GM18502 (cell line): ENCODE data around the gene MYO7B.

Source experiments
- ATAC-seq: cut with Tn5 transposase; IDR thresholded peaks from one replicate; pipeline ENCODE4 v1.9.1; 2021; ENCODE audit warnings: mild to moderate bottlenecking; ENCODE audit not compliant: unreplicated experiment, poor library complexity

Gene MYO7B

DNA sequence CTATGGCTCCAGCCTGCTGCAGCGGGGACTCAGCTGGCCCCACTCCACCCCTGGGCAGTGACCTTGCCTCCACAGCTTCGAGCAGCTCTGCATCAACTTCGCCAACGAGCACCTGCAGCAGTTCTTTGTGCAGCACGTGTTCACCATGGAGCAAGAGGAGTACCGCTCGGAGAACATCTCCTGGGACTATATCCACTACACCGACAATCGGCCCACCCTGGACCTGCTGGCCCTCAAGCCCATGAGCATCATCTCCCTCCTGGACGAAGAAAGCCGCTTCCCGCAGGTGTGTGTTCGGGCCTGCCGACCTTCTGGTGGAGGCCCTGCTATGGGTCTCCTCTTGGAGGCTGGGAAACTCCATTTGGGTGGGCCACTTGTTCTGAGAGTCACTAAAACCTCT lies 48.6 kb downstream of the MYO7B start:
- no peak for ATAC-seq

DNA sequence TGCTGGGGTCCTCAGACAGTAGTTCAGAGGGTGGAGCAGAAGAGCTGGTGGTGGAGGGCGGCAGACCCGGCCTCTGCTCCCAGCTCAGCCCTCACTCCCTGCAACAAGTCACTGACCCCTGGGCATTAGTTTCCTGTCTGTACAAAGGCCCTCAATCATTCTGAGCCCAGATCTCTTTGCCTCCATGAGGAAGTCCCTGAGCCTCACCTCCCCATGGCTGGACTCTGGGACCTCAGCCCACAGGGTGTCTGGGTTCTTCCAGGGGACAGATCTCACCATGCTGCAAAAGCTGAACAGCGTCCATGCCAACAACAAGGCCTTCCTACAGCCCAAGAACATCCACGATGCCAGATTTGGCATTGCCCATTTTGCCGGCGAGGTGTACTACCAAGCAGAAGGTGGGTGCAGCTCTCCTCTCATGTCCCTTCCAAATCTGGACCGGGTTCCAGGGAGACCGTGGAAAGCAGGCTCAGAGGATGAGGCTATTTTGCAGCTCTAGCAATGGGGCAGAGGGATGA lies 49.1 kb downstream of the MYO7B start:
- no peak for ATAC-seq

DNA sequence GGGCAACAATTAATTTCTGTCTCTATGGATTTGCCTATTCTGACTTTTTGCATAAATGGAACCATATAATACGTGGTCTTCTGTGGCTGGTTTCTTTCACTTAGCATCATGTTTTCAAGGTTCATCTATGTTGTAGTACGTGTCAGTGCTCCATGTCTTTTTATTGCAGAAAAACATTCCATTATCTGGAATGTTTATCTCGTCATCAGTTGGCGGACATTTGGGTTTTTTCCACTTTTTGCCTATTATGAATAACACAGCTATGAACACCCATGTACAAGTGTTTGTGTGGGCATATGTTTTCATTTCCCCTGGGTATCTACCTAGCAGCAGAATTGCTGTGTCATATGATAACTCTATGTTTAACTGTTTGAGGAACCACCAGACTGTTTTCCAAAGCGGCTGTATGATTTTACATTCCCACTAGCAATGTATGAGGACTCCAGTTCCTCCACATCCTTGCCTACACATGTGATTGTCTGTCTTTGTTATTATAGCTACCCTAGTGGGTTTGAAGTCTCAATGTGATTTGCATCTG lies 49.9 kb downstream of the MYO7B start:
- ATAC-seq = no peak

DNA sequence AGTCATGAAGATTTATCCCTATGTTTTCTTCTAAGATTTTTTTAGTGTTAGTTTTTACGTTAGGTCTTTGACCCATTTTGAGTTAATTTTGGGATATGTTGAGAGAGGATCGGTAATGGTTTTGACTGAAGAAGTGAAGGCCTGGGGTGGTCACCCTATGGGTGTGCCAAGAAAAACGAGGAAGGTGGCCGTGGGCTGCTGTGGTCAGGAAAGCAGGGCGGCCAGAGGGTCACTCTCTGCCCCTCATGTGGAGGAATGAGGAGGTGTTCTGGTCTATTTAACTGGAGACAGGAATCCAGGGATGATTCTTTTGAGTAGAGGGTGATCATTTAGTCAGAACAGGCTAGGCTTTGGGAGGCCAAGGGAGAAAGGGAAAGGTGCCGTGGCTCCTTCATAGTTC lies 50.7 kb downstream of the MYO7B start:
- no peak for ATAC-seq

DNA sequence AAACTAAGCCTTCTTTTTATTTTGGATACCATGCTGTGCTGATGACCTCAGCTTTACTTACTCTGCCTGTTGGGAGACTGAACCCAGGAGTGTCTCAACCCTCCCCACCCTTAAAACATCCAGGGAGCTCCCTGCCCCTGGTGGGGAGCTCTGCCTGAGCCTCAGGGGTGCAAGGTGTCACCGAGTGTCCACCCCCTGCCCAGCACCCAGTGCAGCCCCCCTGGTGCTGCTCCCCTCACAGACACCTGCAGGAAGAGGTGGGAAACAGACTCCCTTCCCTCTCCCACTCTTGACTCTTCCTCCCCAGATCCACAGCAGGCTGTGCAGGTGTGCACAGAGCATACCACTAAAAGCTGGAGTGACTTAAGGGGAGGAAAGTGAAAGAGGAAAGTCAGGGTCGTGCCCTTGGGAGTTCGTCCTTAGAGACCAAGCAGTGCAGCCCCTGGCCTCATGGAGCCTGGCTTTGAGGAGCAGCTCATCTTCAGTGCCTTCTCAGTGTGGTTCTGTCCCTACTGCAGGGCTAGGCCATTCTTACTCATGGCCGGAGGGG lies 51.3 kb downstream of the MYO7B start:
- no peak for ATAC-seq

DNA sequence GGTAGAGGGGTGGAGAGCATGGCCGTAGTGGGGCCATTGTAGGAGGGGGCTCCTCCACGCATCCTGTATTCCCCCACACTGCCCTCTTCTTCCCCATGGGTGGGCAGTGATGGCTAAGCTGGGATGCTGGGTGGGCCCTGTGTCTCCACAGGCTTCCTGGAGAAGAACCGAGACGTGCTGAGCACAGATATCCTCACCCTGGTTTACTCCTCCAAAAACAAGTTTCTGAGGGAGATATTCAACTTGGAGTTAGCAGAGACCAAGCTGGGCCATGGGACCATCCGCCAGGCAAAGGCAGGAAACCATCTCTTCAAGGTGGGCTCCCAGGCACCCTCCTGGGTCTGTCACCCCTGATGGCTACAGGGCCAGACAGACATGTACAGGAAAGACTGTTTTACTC lies 52.8 kb downstream of the MYO7B start:
- ATAC-seq = no peak

DNA sequence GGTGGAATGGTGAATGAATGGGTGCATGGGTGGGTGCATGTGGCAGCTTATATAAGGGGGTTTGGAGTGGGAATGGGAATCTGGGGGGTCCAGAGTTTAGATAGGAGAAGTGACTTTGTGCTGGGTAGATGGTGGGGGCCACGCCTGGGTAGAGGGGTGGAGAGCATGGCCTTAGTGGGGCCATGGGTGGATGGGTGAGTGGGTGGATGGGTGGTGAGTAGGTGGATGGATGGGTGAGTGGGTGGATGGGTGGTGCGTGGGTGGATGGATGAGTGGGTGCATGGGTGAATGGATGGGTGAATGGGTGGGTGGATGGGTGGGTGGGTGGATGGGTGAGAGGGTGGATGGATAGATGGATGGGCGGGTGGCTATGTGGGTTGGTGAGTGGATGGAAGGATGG lies 53.9 kb downstream of the MYO7B start:
- ATAC-seq = no peak

DNA sequence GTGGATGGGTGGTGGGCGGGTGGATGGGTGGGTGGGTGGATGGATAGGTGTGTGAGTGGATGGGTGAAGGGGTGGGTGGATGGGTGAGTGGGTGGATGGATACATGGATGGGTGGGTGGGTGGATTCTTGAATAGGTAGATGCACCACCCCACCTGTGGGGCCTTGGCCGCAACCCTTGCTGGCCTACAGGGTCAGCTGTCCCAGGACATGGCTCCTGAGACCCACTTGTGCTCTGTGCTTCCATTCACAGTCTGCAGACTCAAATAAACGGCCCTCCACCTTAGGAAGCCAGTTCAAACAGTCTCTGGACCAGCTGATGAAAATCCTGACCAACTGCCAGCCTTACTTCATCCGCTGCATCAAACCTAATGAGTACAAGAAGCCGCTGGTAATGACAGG lies 54.4 kb downstream of the MYO7B start:
- ATAC-seq = no peak

DNA sequence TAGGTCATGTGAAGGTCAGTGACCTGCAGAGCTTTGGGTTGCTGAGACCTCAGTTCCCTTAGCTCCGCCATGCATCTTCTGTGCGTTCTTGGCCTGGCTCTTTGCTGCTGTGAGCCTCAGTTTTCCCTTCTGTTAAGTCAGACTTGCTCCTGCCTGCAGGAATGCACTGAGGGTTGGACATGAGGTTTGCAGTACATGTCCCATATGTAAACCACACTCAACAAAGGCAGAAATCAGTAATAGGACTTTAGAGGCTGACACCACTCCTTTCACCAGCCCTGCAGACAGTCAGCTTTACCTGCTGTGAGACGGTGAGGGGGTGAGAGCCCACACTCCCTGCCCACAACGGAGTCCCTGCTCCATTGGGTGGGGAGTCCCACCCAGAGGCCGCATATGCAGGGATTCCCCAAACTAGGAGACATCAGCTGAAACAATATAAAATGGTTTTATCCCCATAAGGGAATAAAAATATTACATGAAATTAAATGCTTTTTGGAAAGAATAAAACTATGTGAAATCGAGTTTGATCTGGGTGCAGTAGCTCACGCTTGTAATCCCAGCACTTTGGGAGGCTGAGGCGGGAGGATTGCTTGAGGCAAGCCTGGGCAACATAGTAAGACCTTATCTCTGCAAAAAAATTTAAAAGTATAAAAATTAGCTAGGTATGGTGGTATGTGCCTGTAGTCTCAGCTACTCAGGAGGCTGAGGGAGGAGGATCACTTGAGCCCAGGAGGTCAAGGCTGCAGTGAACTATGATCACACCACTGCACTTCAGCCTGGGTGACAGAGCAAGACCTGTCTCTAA lies 55.1 kb downstream of the MYO7B start:
- ATAC-seq = no peak

DNA sequence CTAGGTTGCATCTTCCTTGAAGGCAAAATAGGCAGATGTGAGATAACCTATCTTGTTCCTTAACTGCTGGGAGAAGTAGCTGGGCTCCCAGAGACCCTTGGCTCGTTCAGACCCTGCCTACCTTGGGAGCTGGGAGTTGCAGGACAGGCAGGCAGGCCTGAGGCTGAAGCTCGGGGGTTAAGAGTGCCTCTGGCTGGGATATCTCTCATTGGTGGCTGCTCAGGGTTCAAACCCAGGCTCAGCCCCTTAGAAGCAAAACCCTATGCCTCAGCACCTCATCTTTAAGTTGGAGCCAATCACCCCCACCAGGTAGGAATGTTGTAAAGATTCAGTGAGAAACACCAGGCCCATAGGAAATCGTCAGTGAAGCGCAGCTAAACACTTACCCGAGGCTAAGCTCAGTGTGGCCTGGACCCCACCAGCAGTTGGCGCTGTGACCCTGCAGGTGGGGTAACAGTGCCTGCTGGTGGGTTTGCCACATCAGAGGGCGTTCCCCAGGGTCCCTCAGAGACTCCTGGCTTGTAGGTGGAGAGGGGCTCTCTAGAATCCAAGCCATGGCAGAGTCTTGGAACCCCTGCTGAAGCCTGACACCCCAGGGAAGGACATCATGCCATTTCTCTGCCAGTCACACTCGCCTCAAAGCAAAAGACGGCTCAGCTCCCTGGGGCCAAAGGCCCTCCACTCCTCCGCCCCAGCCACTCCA lies 55.9 kb downstream of the MYO7B start:
- peak; percentile 83 for ATAC-seq

DNA sequence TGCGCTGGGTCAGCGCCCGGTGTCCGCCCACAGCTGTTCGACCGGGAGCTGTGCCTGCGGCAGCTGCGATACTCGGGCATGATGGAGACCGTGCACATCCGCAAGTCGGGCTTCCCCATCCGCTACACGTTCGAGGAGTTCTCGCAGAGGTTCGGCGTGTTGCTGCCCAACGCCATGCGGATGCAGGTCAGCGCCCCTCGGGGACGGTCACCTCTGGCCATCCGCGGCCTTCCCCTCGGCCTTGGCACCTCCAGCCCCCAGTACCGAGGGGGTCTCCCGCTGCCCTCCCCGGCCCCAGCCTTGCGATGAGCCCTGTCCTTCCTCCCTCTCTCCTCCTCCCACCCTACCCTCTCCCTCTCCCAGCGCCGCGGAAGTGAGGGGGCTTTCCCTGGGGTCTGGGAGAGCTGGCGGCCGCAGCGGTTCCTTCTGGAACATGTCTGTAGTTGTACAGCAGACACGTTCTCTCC lies 57.3 kb downstream of the MYO7B start:
- ATAC-seq = no peak

DNA sequence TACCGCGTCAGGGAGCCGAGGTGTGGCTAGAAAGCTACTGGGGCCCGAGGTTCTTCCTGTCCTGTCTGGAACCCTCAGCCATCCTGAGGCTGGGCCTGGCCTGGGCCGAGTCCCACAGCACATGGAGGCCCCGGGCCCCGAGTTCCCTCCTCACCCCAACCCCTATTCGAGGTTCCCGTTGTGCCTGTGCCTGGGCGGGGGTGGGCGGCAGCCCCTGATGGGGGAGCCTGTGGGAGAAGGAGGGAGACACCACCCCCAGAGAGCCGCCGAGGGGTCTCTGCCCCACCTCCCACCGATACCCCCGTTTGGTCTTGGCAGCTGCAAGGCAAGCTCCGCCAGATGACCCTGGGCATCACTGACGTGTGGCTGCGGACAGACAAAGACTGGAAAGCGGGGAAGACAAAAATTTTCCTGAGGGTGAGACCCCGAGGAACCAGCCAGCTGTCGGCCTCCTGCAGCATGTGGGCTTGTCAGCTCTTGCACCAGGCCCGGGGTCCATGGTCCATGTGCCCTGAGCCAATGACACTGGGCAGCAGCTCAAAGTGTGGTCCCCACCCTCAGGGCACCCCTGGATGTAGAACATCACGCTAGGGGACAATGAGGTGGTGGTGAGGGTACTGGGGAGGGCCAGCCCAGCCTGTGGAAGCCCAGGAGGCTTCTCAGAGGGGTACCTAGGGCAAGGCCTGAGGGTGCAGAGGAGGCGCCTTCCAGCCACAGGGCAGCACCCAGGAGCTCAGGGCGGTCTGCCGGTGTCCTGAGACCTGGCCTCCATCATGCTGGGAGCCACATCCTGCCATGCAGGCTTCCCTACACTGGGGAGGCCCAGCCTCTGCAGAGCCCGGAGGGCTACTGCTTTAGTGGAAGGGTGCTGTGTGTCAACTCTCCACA lies 58.0 kb downstream of the MYO7B start:
- ATAC-seq = no peak

DNA sequence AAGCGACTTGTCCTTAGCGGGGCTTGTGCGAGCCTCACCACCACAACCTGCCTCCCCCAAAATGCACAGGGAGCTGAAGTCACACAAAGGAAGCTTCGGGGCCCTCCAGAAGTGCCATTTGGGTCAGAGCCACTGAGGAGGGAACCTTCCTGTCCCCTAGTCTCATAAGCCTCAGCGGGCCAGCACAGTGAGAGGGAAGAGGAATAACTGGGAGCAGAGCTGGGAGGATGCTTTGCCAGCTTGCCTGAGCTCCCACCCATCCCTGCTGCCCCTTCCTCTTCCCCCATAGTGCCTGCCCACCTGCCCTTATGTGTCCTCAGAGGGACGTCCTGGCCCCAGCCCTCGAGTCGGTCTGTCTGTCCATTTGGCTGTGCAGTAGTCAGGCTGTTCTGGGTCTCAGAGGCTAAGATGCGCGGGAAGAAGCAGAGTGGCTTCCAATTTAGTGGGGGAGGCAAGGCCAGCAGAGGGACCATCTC lies 58.7 kb downstream of the MYO7B start:
- ATAC-seq = no peak

DNA sequence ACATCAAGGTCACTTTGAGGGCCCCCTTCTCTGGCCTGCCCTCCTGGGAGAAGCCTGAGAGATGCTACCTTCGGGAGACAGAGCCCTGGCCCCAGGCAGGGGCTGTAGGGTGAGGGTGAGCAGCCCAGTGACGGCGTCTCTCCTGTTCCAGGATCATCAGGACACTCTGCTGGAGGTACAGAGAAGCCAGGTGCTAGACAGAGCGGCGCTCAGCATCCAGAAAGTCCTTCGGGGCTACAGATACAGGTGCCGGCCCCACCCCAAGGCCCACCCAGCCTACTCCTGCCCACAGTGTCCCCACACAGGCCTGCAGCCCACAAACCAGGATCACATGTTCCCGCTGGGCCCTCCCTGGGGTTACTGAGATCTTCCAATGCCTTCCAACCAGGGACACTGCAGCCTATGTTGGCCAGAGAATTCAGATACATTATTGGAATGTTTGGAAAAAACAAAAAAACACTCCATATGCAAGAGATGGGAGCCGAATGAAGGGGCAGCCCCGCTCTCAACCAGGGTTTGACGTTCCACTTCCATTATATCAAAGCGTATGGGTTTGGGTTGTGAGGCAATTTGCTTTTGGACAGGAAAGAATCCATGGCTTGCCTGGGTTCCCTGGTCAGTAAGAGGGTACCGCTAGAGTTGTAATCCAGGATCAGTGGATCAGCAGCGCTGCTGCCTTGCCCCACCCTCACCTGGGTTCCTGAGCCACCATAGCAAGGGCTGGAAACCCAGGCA lies 61.0 kb downstream of the MYO7B start:
- no peak for ATAC-seq

DNA sequence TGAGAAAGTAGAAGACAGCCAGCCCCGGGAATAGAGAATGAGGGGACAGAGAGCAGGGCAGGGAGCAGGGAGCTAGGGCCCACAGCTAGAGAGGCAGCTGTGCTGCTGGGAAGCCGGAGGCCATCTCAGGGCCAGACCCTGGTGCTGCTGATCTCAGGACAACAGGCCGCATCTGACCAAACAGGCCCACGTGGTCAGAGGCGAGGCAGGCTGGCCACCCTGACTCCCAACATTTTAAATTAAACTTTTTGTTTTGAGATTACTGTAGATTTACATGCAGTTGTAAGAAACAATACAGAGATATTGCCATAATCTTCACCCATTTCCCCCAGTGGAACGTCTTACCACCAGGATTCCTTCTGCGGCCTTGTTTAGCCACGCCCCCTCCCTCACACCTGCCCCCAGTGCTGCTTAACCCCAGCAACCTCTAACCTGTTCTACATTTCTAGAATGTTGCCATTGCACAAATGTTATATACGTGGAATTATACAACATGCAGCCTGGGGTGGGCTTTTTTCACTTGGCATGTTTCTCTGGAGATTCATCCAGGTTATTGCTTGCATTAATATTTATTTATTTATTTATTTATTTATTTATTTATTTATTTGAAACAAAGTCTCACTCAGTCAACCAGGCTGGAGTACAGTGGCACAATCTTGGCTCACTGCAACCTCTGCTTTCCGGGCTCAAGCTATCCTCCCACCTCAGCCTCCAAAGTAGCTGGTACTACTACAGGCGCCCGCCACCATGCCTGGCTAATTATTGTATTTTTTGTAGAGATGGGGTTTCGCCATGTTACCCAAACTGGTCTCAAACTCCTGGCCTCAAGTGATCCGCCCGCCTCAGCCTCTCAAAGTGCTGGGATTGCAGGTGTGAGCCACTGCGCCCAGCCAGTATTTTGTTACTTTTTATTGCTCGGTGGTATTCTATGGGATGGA lies 61.8 kb downstream of the MYO7B start:
- no peak for ATAC-seq

DNA sequence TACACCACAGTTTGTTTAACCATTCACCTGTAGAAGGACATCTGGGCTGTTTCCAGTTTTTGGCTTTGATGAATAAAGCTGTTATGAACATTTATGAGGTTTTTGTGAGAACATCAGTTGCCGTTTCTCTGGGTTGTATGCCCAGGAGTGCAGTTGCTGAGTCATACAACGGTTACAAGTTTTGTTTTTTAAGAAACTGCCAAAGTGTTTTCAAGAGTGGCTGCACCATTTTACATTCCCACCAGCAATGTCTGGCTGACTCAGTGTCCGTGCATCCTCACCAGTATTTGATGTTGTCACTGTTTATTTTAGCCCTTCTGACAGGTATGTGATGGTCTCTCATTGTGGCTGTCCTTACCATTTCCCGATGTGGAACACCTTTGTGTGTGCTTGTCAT lies 62.5 kb downstream of the MYO7B start:
- no peak for ATAC-seq

DNA sequence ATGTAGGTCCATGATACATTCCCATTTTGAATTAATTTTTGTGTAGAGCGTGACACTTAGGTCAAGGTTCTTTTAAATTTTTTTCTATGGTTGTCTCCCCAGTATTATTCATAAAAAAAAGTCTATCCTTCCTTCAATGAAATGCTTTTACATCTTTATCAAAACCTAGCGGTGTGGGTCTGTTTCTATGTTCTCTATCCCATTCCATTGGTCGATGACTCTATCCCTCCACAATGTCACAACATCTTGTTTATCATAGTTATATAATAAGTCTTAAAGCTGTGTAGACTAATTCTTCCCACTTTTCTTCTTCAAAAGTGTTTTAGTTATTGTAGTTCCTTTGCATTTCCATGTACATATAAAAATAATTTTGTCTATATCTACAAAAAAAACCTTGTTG lies 63.2 kb downstream of the MYO7B start:
- ATAC-seq = no peak

DNA sequence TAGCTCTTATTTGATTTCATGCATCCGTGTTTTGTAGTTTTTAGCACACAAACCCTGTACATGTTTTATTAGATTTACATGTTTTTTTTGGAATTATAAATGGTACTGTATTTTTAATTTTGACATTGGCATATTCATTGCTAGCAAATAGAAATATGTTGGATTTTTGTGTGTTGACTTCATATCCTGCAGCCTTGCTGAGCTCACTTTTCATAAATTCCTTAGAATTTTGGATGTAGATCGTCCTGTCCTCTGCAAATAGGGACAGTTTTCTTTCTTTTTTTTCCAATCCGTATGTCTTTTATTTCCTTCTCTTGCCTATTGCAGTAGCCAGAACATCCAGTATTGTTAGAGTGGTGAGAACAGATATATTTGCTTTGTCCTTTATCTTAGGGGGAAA lies 63.7 kb downstream of the MYO7B start:
- ATAC-seq = no peak
